Ascending aorta (tissue), 2 donors: Measurements from ENCODE around the gene ANTKMT. TPM values are rescaled to one million over a fixed set of nuclear protein-coding genes. Genes with fewer than 3 reads are reported as not detected.
A peak's percentile ranks its signal among the peaks of the same experiment; 100 is the strongest.
"Not testable (repeated sequence)": the region's sequence is repeated elsewhere in the genome, so short reads cannot be mapped to it uniquely, and the experiment has no call there.

ENCODE experiments used
- DNase-seq, 2 donors: peaks; one replicate each; pipeline ENCODE4 v3.0.0-alpha.2; 2019; ENCODE audit warnings: low spot score in 2 of 2
- H3K27ac ChIP-seq, 2 donors: fragments of 200-600 bp; sonication (generic); one replicate each; pipeline ENCODE4 v1.5.1; 2016 to 2017; ENCODE audit warnings: mild to moderate bottlenecking in 1 of 2
- H3K27me3 ChIP-seq: fragments of 200-600 bp; sonication (generic); one replicate; pipeline ENCODE4 v1.5.1; 2017
- H3K36me3 ChIP-seq, 2 donors: fragments of 200-600 bp; sonication (generic); one replicate each; pipeline ENCODE4 v1.5.1; 2016
- H3K4me1 ChIP-seq, 2 donors: fragments of 200-600 bp; sonication (generic); one replicate each; pipeline ENCODE4 v1.5.1; 2016 to 2017; ENCODE audit warnings: mild to moderate bottlenecking in 1 of 2
- H3K4me3 ChIP-seq, 2 donors: fragments of 200-600 bp; sonication (generic); one replicate each; pipeline ENCODE4 v1.5.1; 2016 to 2017; ENCODE audit warnings: mild to moderate bottlenecking in 1 of 2
- H3K9me3 ChIP-seq, 2 donors: fragments of 200-600 bp; sonication (generic); one replicate each; pipeline ENCODE4 v1.5.1; 2016
- intact Hi-C: fragments of 100-400 bp; cut with DNase I; formaldehyde crosslinking; loops from one replicate; pipeline ENCODE4 v1.15.1; 2023
- total RNA-seq: library from RNA; depleted of rRNA; stranded (reverse); fragments of >200 nt; gene quantifications from one replicate; pipeline ENCODE4 v1.1.0, GENCODE V29; 2016
- TF ChIP-seq, protein P1 (sequence below), 3 experiments: fragments of 200-600 bp in 2 of 3; fragments of 450-650 bp in 1 of 3; sonication (generic) in 2 of 3; IDR thresholded peaks; one replicate each; pipeline ENCODE4 v1.5.1; 2016 to 2019; ENCODE audit warnings: antibody characterized with exemption in 3 of 3, mild to moderate bottlenecking in 1 of 3, moderate library complexity in 1 of 3

Gene ANTKMT
- total RNA-seq, 1 donor from 2014 or later = 105 TPM

GRCh38 chr16:689175-689897, 31.6 kb upstream of the ANTKMT start:
- Histone ChIP-seq H3K36me3 (peaks cover 8 to 21% of the 10 kb centered on the region in 2 donors), H3K27me3 (peaks cover 11% of the 10 kb centered on the region), H3K9me3 (no peaks in the 10 kb centered on the region), H3K27ac (peak overlapping the region; percentile 86 to 90), H3K4me1 (peaks cover 15 to 27% of the 10 kb centered on the region in 2 donors), H3K4me3 (peak overlapping the region; percentile 90 to 98)
- intact Hi-C loops = no loop called here
- TF ChIP-seq, protein P1, sequence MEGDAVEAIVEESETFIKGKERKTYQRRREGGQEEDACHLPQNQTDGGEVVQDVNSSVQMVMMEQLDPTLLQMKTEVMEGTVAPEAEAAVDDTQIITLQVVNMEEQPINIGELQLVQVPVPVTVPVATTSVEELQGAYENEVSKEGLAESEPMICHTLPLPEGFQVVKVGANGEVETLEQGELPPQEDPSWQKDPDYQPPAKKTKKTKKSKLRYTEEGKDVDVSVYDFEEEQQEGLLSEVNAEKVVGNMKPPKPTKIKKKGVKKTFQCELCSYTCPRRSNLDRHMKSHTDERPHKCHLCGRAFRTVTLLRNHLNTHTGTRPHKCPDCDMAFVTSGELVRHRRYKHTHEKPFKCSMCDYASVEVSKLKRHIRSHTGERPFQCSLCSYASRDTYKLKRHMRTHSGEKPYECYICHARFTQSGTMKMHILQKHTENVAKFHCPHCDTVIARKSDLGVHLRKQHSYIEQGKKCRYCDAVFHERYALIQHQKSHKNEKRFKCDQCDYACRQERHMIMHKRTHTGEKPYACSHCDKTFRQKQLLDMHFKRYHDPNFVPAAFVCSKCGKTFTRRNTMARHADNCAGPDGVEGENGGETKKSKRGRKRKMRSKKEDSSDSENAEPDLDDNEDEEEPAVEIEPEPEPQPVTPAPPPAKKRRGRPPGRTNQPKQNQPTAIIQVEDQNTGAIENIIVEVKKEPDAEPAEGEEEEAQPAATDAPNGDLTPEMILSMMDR (IDR thresholded peaks at IDR 0.05) = no peak
- DNase-seq = no peak

GRCh38 chr16:691242-691641, 29.7 kb upstream of the ANTKMT start:
- H3K4me1 ChIP-seq = peaks cover 20 to 21% of the 10 kb centered on the region in 2 donors
- intact Hi-C loops, DNase-seq: not testable (repeated sequence)

DNA sequence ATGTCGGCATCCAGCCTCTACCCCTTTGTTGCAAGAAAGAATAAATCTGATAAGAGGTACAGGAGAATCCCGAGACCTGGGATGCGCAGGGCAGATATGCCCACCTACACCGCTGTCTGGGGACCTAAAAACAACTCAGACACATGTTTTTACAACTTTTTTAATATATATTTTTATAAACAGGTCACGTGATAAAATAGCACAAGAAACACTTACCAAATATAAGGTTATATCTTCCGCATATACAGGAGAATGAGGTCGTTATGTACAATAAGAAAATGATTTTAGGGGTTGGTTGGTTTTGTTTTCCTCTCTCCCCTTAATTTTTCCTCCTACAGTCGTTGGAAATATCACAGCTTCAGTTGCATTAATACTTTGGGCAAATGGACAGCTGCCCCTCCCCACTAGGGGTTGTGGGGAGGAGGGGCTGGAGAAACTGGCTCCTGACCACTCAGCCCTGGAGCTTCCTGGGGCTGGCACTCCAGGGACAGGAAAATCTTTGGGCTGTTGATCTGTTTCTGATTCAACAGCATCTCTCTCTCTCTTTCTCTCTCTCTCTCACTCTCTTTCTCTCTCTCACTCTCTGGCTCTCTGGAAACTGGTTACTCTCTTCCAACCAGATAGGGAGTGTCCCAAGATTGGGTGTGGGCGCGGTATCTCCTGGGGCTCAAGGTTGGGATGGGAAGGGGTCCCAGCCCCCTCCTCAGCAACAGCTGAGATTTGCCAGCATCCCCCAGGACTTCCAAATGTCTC, 28.4 kb upstream of the ANTKMT start:
- no peak for DNase-seq
- H3K9me3 ChIP-seq = no peaks in the 10 kb centered on the region
- peaks cover 0 to 3% of the 10 kb centered on the region in 2 donors for H3K36me3 ChIP-seq
- peaks cover 20 to 21% of the 10 kb centered on the region in 2 donors for H3K4me1 ChIP-seq
- peaks cover 28% of the 10 kb centered on the region for H3K27me3 ChIP-seq
- TF ChIP-seq, protein P1 (IDR thresholded peaks at IDR 0.05) = no peak
- intact Hi-C loops = no loop called here
- no peak overlapping the region for H3K4me3 ChIP-seq
- no peak overlapping the region for H3K27ac ChIP-seq

More at GRCh38 chr16:691242-691641, 29.7 kb upstream of the ANTKMT start:
- not testable (repeated sequence) for H3K9me3 ChIP-seq, H3K4me3 ChIP-seq, H3K27ac ChIP-seq
- Histone ChIP-seq H3K27me3 (peaks cover 28% of the 10 kb centered on the region), H3K36me3 (peaks cover 8 to 15% of the 10 kb centered on the region in 2 donors)

DNA sequence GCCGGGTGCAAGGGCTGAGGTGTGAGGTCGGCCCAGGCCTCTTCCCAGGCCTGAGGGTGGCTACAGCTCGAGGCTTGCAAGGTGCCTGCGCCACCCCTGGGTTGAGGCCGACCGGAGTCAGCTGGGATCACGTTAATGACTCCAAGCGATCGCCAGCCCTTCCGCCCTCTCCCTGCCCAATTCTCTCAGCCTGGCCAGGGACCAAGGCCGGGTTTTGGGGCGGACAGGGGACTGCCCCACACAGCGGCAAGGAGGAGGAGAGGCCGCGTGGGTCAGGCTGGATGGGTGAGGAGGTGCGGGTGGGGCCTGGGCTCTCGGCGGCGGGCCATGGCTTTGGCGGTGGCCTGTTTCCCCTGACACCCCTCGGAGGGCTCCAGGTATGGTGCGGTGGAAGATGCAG, 27.6 kb upstream of the ANTKMT start:
- no peak overlapping the region for H3K27ac ChIP-seq
- H3K4me3 ChIP-seq = no peak overlapping the region
- H3K4me1 ChIP-seq = peaks cover 20 to 21% of the 10 kb centered on the region in 2 donors
- DNase-seq = no peak
- peaks cover 28% of the 10 kb centered on the region for H3K27me3 ChIP-seq
- H3K9me3 ChIP-seq = no peaks in the 10 kb centered on the region
- intact Hi-C loops = no loop called here
- TF ChIP-seq, protein P1 (IDR thresholded peaks at IDR 0.05) = no peak
- no peaks in the 10 kb centered on the region for H3K36me3 ChIP-seq

- Histone ChIP-seq H3K27ac (no peak overlapping the region), H3K27me3 (peaks cover 28% of the 10 kb centered on the region), H3K36me3 (no peaks in the 10 kb centered on the region), H3K4me1 (peaks cover 17 to 19% of the 10 kb centered on the region in 2 donors), H3K4me3 (peak overlapping the region in 1 of 2 donors; percentile 12), H3K9me3 (no peaks in the 10 kb centered on the region)
- no peak for DNase-seq
- intact Hi-C loops = no loop called here
- TF ChIP-seq, protein P1 (IDR thresholded peaks at IDR 0.05) = no peak
These were observed 27.2 kb upstream of the ANTKMT start for GRCh38 chr16:693766-694165.
